ENCODE results near the gene ZBED6.
"Not testable (repeated sequence)": the region's sequence is repeated elsewhere in the genome, so short reads cannot be mapped to it uniquely, and the experiment has no call there.

ZBED6 gene

GRCh38 chr1:203795441-203796235 is at the start of gene ZBED6, which contains the start of gene ZC3H11A:
Gene ZBED6 (plus strand): TSS chr1:203795623. CDS start chr1:203797523, 1,900 bp downstream.
Gene ZC3H11A (plus strand): TSS chr1:203795623. CDS start chr1:203817071, 21,448 bp downstream.
- peak; percentile 93 for DNase-seq

GRCh38 chr1:203746281-203746680 is 49.1 kb upstream of the ZBED6 start:
- DNase-seq, result no peak

- DNase-seq, result no peak
Observed at GRCh38 chr1:203751051-203751450, 44.4 kb upstream of the ZBED6 start.

- DNase-seq, result not testable (repeated sequence)
Observed at GRCh38 chr1:203751618-203752361, 43.6 kb upstream of the ZBED6 start.

GRCh38 chr1:203754455-203754864 is 41.0 kb upstream of the ZBED6 start:
- no peak for DNase-seq

- no peak for DNase-seq
Observed at GRCh38 chr1:203756036-203756435, 39.4 kb upstream of the ZBED6 start.

GRCh38 chr1:203758749-203759148 is 36.7 kb upstream of the ZBED6 start:
- DNase-seq, result not testable (repeated sequence)

GRCh38 chr1:203760506-203760905 is 34.9 kb upstream of the ZBED6 start:
- no peak for DNase-seq

- DNase-seq, result not testable (repeated sequence)
Observed at GRCh38 chr1:203761958-203762357, 33.5 kb upstream of the ZBED6 start.

- no peak for DNase-seq
Observed at GRCh38 chr1:203763505-203763904, 31.9 kb upstream of the ZBED6 start.

- no peak for DNase-seq
Observed at GRCh38 chr1:203764105-203765028, 31.1 kb upstream of the ZBED6 start.

- no peak for DNase-seq
Observed at GRCh38 chr1:203765029-203765837, 30.2 kb upstream of the ZBED6 start, which contains the start of gene LAX1. Gene LAX1 (plus strand): TSS chr1:203765183. CDS start chr1:203765566, 383 bp downstream.

- DNase-seq, result no peak
Observed at GRCh38 chr1:203768256-203768655, 27.2 kb upstream of the ZBED6 start.

GRCh38 chr1:203769505-203770343 is 25.7 kb upstream of the ZBED6 start:
- DNase-seq, result peak; percentile 20

- no peak for DNase-seq
Observed at GRCh38 chr1:203771901-203772301, 23.5 kb upstream of the ZBED6 start.

GRCh38 chr1:203772836-203773235 is 22.6 kb upstream of the ZBED6 start:
- no peak for DNase-seq

GRCh38 chr1:203776636-203777035 is 18.8 kb upstream of the ZBED6 start:
- no peak for DNase-seq

GRCh38 chr1:203777596-203777995 is 17.8 kb upstream of the ZBED6 start:
- DNase-seq, result no peak

- DNase-seq, result no peak
Observed at GRCh38 chr1:203778146-203778545, 17.3 kb upstream of the ZBED6 start.

- no peak for DNase-seq
Observed at GRCh38 chr1:203778789-203779188, 16.6 kb upstream of the ZBED6 start.

GRCh38 chr1:203781962-203782361 is 13.5 kb upstream of the ZBED6 start:
- no peak for DNase-seq

All from GOT3 (cell line).